Upper lobe of left lung (tissue), 4 donors: Measurements from ENCODE around the gene HMBS.

Experiments
- CTCF ChIP-seq, 6 experiments: fragments of 450-650 bp in 4 of 6; fragments of 200-600 bp in 2 of 6; sonication (generic) in 2 of 6; IDR thresholded peaks; one replicate each; pipeline ENCODE4 v1.5.1; 2016 to 2019; ENCODE audit warnings: antibody characterized with exemption in 6 of 6
- EP300 ChIP-seq, 4 donors: sonication (generic); formaldehyde crosslinking; IDR thresholded peaks; one replicate each; pipeline ENCODE4 v1.5.1; 2017; ENCODE audit warnings: antibody characterized with exemption in 4 of 4, control low read depth in 2 of 4
- POLR2AphosphoS5 ChIP-seq, 2 donors: sonication (generic); formaldehyde crosslinking; IDR thresholded peaks; one replicate each; pipeline ENCODE4 v1.5.1; 2017; ENCODE audit warnings: antibody characterized with exemption in 2 of 2

DNA sequence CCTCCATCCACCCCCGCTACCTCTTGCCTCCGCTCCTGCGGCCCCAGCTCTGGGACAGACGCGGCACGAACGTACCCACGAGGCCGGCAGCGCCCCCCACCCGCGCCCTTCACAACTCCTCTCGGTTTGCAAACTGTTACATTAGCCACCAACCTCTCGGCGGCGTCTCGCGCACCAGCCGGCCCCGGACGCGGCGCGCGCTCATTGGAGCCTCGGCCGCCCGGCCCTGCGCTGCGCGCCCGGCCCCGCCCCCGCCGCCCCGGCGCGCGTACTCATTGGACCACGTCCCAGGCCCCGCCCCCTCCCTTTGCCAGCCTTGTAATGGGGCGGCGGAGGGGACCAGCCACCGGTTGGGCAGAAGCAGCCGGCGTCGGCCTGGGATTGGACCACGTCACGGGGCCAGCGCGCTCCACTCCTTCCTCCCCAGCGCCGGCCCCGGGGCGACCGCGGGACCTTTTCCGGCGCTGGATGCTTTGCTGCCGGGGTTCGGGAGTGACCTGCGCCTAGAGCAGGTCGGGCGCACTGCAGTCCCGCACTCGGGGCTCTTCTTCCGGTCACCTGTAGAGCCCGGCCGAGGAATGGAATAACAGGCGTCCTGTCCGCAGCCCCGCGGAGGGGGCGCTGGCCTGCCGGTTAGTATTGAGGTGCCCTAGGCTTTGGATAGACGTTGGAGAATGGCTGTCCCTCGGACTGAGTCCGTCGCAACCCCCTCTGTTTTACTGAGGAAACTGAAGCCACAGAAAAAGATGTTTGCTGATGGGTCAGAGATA, 27.5 kb upstream of the HMBS start, which contains the start of gene HYOU1:
- TF ChIP-seq POLR2AphosphoS5 (IDR thresholded peaks at IDR 0.05), result peak; percentile 44 to 66
- no peak for TF ChIP-seq EP300 (IDR thresholded peaks at IDR 0.05)
- TF ChIP-seq CTCF (IDR thresholded peaks at IDR 0.05), result peak in 4 of 6 experiments; percentile 21 to 47 (median 42)
